ENCODE results near the gene SUGP1.
"Not testable (repeated sequence)": the region's sequence is repeated elsewhere in the genome, so short reads cannot be mapped to it uniquely, and the experiment has no call there.

SUGP1 gene

GRCh38 chr19:19263886-19264487 lies 56.3 kb downstream of the SUGP1 start:
- no peak for DNase-seq (ENCODE audit: low spot score)

- DNase-seq (ENCODE audit: low spot score), result peak; percentile 45
Measured at GRCh38 chr19:19262190-19263057, 57.9 kb downstream of the SUGP1 start.

GRCh38 chr19:19261350-19262189 lies 58.7 kb downstream of the SUGP1 start:
- DNase-seq (ENCODE audit: low spot score), result peak; percentile 57

- DNase-seq (ENCODE audit: low spot score), result peak; percentile 33
Measured at GRCh38 chr19:19260417-19261214, 59.7 kb downstream of the SUGP1 start.

- DNase-seq (ENCODE audit: low spot score), result peak; percentile 58
Measured at GRCh38 chr19:19259741-19260140, 60.6 kb downstream of the SUGP1 start.

GRCh38 chr19:19258589-19259338 lies 61.5 kb downstream of the SUGP1 start:
- peak; percentile 33 for DNase-seq (ENCODE audit: low spot score)

- peak; percentile 34 for DNase-seq (ENCODE audit: low spot score)
Measured at GRCh38 chr19:19257836-19258588, 62.3 kb downstream of the SUGP1 start.

- peak; percentile 25 for DNase-seq (ENCODE audit: low spot score)
Measured at GRCh38 chr19:19257137-19257536, 63.2 kb downstream of the SUGP1 start.

GRCh38 chr19:19256072-19256969 lies 64.0 kb downstream of the SUGP1 start:
- peak; percentile 31 for DNase-seq (ENCODE audit: low spot score)

- not testable (repeated sequence) for DNase-seq (ENCODE audit: low spot score)
Measured at GRCh38 chr19:19253409-19253808, 66.9 kb downstream of the SUGP1 start.

- no peak for DNase-seq (ENCODE audit: low spot score)
Measured at GRCh38 chr19:19250196-19250801, 70.0 kb downstream of the SUGP1 start.

GRCh38 chr19:19240476-19240875 lies 79.8 kb downstream of the SUGP1 start:
- no peak for DNase-seq (ENCODE audit: low spot score)

GRCh38 chr19:19239675-19240074 lies 80.6 kb downstream of the SUGP1 start:
- DNase-seq (ENCODE audit: low spot score), result no peak

GRCh38 chr19:19238126-19238894 lies 82.0 kb downstream of the SUGP1 start:
- DNase-seq (ENCODE audit: low spot score), result no peak

- no peak for DNase-seq (ENCODE audit: low spot score)
Measured at GRCh38 chr19:19236173-19236572, 84.1 kb downstream of the SUGP1 start.

GRCh38 chr19:19234220-19234816 lies 86.0 kb downstream of the SUGP1 start:
- no peak for DNase-seq (ENCODE audit: low spot score)

- no peak for DNase-seq (ENCODE audit: low spot score)
Measured at GRCh38 chr19:19232261-19232721, 88.0 kb downstream of the SUGP1 start.

Data from D341Med (cell line).